OCI-LY1 (cell line): ENCODE results near the gene C1orf159.

Source experiments
- H2AFZ ChIP-seq: fragments of 200-600 bp; sonication (generic), shearing (Covaris generic); 2 replicates; pipeline ENCODE4 v1.6.0; 2014; ENCODE audit warnings: antibody characterized with exemption, mild to moderate bottlenecking, low read length
- H3F3A ChIP-seq: fragments of 200-600 bp; sonication (generic), shearing (Covaris generic); 2 replicates; pipeline ENCODE4 v1.6.0; 2014; ENCODE audit warnings: mild to moderate bottlenecking, antibody characterized with exemption, low read length, moderate library complexity; ENCODE audit not compliant: insufficient read depth
- H3K27ac ChIP-seq: fragments of 200-600 bp; sonication (generic); 2 replicates; pipeline ENCODE4 v1.5.1; 2014; ENCODE audit warnings: low read length, mixed run types, mild to moderate bottlenecking, low read depth; ENCODE audit not compliant: poor library complexity, severe bottlenecking
- H3K27me3 ChIP-seq: fragments of 200-600 bp; sonication (generic); 2 replicates; pipeline ENCODE4 v1.6.0; 2014; ENCODE audit warnings: antibody characterized with exemption, mild to moderate bottlenecking, low read length, moderate library complexity; ENCODE audit not compliant: insufficient read depth
- H3K36me3 ChIP-seq: fragments of 200-600 bp; sonication (generic); 2 replicates; pipeline ENCODE4 v1.6.1; 2014; ENCODE audit warnings: mild to moderate bottlenecking, antibody characterized with exemption, low read length, moderate library complexity, mixed read lengths; ENCODE audit not compliant: insufficient read depth
- H3K4me1 ChIP-seq: fragments of 200-600 bp; sonication (generic); 2 replicates; pipeline ENCODE4 v1.5.1; 2014; ENCODE audit warnings: mild to moderate bottlenecking, low read length, moderate library complexity; ENCODE audit not compliant: insufficient read depth, severe bottlenecking
- H3K4me2 ChIP-seq: fragments of 200-600 bp; sonication (generic), shearing (Covaris generic); 2 replicates; pipeline ENCODE4 v1.6.1; 2014; ENCODE audit warnings: low read length
- H3K4me3 ChIP-seq: fragments of 200-600 bp; sonication (generic); 2 replicates; pipeline ENCODE4 v1.5.1; 2014; ENCODE audit warnings: low read length, low read depth, mild to moderate bottlenecking, mixed read lengths; ENCODE audit not compliant: poor library complexity, severe bottlenecking
- H3K79me2 ChIP-seq: fragments of 200-600 bp; shearing (Covaris generic); 2 replicates; pipeline ENCODE4 v1.6.1; 2016; ENCODE audit warnings: mixed run types, low read length, mixed read lengths; ENCODE audit not compliant: insufficient read depth
- H3K9ac ChIP-seq: fragments of 200-600 bp; sonication (generic), shearing (Covaris generic); 2 replicates; pipeline ENCODE4 v1.6.1; 2014; ENCODE audit warnings: mild to moderate bottlenecking, low read length, mixed read lengths
- H3K9me2 ChIP-seq: fragments of 200-600 bp; sonication (generic), shearing (Covaris generic); 2 replicates; pipeline ENCODE4 v1.6.1; 2014; ENCODE audit warnings: low read depth, mild to moderate bottlenecking, low read length, mixed read lengths
- H3K9me3 ChIP-seq: fragments of 200-600 bp; shearing (Covaris generic); 2 replicates; pipeline ENCODE4 v1.6.1; 2014; ENCODE audit warnings: low read length, mixed read lengths
- H4K20me1 ChIP-seq: fragments of 200-600 bp; sonication (generic), shearing (Covaris generic); 2 replicates; pipeline ENCODE4 v1.6.0; 2016; ENCODE audit warnings: mild to moderate bottlenecking, low read length; ENCODE audit not compliant: insufficient read depth
- CTCF ChIP-seq: fragments of 200-600 bp; sonication (generic), shearing (Covaris generic); IDR thresholded peaks from 2 replicates; pipeline ENCODE4 v1.5.1; 2017; ENCODE audit warnings: mild to moderate bottlenecking, antibody characterized with exemption, low read length, moderate library complexity, mixed read lengths
- EZH2 ChIP-seq: fragments of 200-600 bp; sonication (generic), shearing (Covaris generic); IDR thresholded peaks from 2 replicates; pipeline ENCODE4 v1.8.0; 2017; ENCODE audit warnings: borderline replicate concordance, mixed run types, mild to moderate bottlenecking, antibody characterized with exemption, low read length, moderate library complexity, mixed read lengths

C1orf159 gene

GRCh38 chr1:1069711-1070676 lies 45.9 kb downstream of the C1orf159 start:
- Histone ChIP-seq H4K20me1 (no peaks in the 10 kb centered on the region), H3K4me2 (no peak overlapping the region), H3K9ac (no peak overlapping the region), H3K27me3 (peaks cover 21% of the 10 kb centered on the region; the same call in 1 of the 2 replicates), H2AFZ (no peak overlapping the region), H3K4me3 (peak overlapping the region; percentile 58), H3K36me3 (no peaks in the 10 kb centered on the region; the same call in 1 of the 2 replicates), H3K9me3 (no peaks in the 10 kb centered on the region), H3K9me2 (no peaks in the 10 kb centered on the region), H3K27ac (no peak overlapping the region), H3K79me2 (no peaks in the 10 kb centered on the region), H3F3A (no peaks in the 10 kb centered on the region), H3K4me1 (peaks cover 6% of the 10 kb centered on the region)
- TF ChIP-seq EZH2 (no peak), CTCF (no peak)

- Histone ChIP-seq H3K9me2 (no peaks in the 10 kb centered on the region), H3K27me3 (peaks cover 21% of the 10 kb centered on the region; the same call in 1 of the 2 replicates), H2AFZ (no peak overlapping the region), H3K9me3 (no peaks in the 10 kb centered on the region), H3F3A (no peaks in the 10 kb centered on the region), H3K4me3 (peak overlapping the region; percentile 58), H3K27ac (no peak overlapping the region), H3K4me2 (peak overlapping the region; percentile 47), H3K4me1 (peaks cover 6% of the 10 kb centered on the region), H3K36me3 (no peaks in the 10 kb centered on the region; the same call in 1 of the 2 replicates), H3K79me2 (no peaks in the 10 kb centered on the region), H3K9ac (peak overlapping the region; percentile 16; the same call in 1 of the 2 replicates), H4K20me1 (no peaks in the 10 kb centered on the region)
- TF ChIP-seq CTCF (no peak), EZH2 (no peak)
Observed at GRCh38 chr1:1069056-1069710, 46.7 kb downstream of the C1orf159 start.

- no peaks in the 10 kb centered on the region for H3K9me3 ChIP-seq
- peak overlapping the region; percentile 71 for H3K4me2 ChIP-seq
- peak overlapping the region; percentile 58 for H3K4me3 ChIP-seq
- H3K4me1 ChIP-seq = peaks cover 6% of the 10 kb centered on the region
- H3K27ac ChIP-seq = no peak overlapping the region
- no peaks in the 10 kb centered on the region; the same call in 1 of the 2 replicates for H3K36me3 ChIP-seq
- no peaks in the 10 kb centered on the region for H3K9me2 ChIP-seq
- no peak for TF ChIP-seq EZH2
- TF ChIP-seq CTCF = no peak
- no peaks in the 10 kb centered on the region for H3F3A ChIP-seq
- H3K9ac ChIP-seq = peak overlapping the region; percentile 23; the same call in 1 of the 2 replicates
- no peaks in the 10 kb centered on the region for H4K20me1 ChIP-seq
- no peak overlapping the region for H2AFZ ChIP-seq
- no peaks in the 10 kb centered on the region for H3K79me2 ChIP-seq
- H3K27me3 ChIP-seq = peaks cover 19% of the 10 kb centered on the region; the same call in 1 of the 2 replicates
Observed at GRCh38 chr1:1068517-1069055, 47.3 kb downstream of the C1orf159 start.
